ENCODE results near the gene G0S2.

DNA sequence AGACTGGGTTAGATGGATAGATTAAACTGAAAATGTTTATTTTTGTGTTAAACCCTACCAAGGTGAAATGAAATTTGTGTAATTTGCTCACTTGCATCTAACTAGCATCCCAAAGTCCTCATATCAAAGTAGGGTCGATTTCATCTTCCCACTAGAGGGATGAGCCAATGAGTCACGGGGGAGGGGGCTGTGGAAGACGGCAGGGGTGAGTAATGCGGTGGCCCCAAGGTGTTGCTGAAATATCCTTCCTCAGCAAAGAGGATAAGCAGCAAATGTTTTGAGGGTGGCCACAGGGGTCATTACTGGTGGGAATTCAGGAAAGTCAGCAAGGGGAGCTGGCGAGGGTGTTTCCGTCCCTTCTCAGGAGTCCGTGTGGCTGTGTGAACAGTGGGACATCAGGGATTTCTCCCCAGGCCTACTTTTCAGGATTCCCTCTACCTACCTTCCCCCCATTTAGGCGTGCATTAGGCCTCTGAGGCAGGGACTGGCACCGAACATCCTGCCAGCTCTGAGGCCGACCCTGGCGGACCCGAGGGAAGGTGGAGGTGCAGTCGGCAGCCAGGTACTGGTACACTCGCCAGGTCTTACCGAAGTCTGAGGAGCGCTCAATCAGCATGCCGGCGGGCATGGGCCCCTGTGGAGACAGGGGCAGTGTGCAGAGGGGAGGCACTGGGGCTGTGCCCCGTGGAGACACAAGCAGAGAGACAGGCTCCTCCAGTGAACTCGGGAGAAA is 41.0 kb upstream of the G0S2 start:
- TF ChIP-seq, protein P1, sequence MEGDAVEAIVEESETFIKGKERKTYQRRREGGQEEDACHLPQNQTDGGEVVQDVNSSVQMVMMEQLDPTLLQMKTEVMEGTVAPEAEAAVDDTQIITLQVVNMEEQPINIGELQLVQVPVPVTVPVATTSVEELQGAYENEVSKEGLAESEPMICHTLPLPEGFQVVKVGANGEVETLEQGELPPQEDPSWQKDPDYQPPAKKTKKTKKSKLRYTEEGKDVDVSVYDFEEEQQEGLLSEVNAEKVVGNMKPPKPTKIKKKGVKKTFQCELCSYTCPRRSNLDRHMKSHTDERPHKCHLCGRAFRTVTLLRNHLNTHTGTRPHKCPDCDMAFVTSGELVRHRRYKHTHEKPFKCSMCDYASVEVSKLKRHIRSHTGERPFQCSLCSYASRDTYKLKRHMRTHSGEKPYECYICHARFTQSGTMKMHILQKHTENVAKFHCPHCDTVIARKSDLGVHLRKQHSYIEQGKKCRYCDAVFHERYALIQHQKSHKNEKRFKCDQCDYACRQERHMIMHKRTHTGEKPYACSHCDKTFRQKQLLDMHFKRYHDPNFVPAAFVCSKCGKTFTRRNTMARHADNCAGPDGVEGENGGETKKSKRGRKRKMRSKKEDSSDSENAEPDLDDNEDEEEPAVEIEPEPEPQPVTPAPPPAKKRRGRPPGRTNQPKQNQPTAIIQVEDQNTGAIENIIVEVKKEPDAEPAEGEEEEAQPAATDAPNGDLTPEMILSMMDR (IDR thresholded peaks at IDR 0.05) = no peak
- TF ChIP-seq POLR2AphosphoS5 (IDR thresholded peaks at IDR 0.05) = no peak
- no peak for TF ChIP-seq POLR2A (IDR thresholded peaks at IDR 0.05)

All from prostate gland (tissue), 2 donors.